Activated naive CD4-positive, alpha-beta T cell treated with anti-CD3 and anti-CD28 coated beads, Interleukin-2, amount 10 ng/mL, durations not matched to agents 7 days and 5 days (primary cell): Measurements from ENCODE around the gene SRBD1.

Source experiments
- CTCF ChIA-PET: fragments of 350-600 bp; sonication (Branson Sonifier 250); formaldehyde crosslinking; loops from one replicate; lab custom pipeline; 2021; ENCODE audit warnings: antibody characterized with exemption; lab: Charles Lee
- DNase-seq: peaks from one replicate; pipeline ENCODE4 v3.0.0-alpha.2; 2020
- H3K27ac Mint-ChIP-seq: one replicate; pipeline ENCODE4 v1.8.0; 2021; ENCODE audit warnings: mild to moderate bottlenecking, moderate library complexity, mixed read lengths
- H3K27me3 Mint-ChIP-seq: one replicate; pipeline ENCODE4 v1.8.0; 2021; ENCODE audit warnings: mild to moderate bottlenecking, mixed read lengths
- H3K36me3 Mint-ChIP-seq: one replicate; pipeline ENCODE4 v1.8.0; 2021; ENCODE audit warnings: mixed read lengths
- H3K4me1 Mint-ChIP-seq: one replicate; pipeline ENCODE4 v1.8.0; 2021; ENCODE audit warnings: mixed read lengths
- H3K4me3 Mint-ChIP-seq: one replicate; pipeline ENCODE4 v1.8.0; 2021; ENCODE audit warnings: mild to moderate bottlenecking, moderate library complexity, mixed read lengths
- H3K9me3 Mint-ChIP-seq: one replicate; pipeline ENCODE4 v1.8.0; 2021; ENCODE audit warnings: mixed read lengths

SRBD1 gene

GRCh38 chr2:45595721-45596435 lies 15.2 kb downstream of the SRBD1 start:
- Mint-ChIP-seq H3K36me3 (peaks cover 53% of the 10 kb centered on the region), H3K4me1 (peaks cover 6% of the 10 kb centered on the region), H3K9me3 (peaks cover 2% of the 10 kb centered on the region), H3K27me3 (no peaks in the 10 kb centered on the region), H3K27ac (no peak overlapping the region), H3K4me3 (no peak overlapping the region)
- no peak for DNase-seq
- CTCF ChIA-PET = interaction anchor here (1.2 kb wide), 1 partner anchor 10 kb away, joined by 3 read pairs; no protein-coding TSS in a partner anchor

DNA sequence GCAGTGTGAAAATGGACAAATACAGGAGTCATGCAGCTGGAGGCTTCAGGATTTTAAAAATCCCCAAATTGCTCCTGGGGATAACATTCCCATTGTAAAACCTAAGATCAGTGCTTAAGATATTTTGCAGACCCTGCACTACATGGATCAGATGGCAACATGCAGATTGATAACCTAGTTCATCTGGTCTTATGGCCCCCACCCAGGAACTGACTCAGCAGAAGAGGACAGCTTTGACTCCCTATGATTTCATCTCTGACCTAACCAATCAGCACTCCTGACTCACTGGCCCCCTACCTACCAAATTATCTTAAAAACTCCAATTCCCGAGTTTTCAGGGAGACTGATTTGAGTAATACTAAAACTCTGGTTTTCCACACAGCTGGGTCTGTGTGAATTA lies 20.0 kb downstream of the SRBD1 start:
- Mint-ChIP-seq H3K27me3 (no peaks in the 10 kb centered on the region), H3K9me3 (peaks cover 2% of the 10 kb centered on the region), H3K27ac (no peak overlapping the region), H3K4me1 (peaks cover 26% of the 10 kb centered on the region), H3K36me3 (peaks cover 31% of the 10 kb centered on the region), H3K4me3 (no peak overlapping the region)
- CTCF ChIA-PET = no interaction called here
- DNase-seq = no peak

DNA sequence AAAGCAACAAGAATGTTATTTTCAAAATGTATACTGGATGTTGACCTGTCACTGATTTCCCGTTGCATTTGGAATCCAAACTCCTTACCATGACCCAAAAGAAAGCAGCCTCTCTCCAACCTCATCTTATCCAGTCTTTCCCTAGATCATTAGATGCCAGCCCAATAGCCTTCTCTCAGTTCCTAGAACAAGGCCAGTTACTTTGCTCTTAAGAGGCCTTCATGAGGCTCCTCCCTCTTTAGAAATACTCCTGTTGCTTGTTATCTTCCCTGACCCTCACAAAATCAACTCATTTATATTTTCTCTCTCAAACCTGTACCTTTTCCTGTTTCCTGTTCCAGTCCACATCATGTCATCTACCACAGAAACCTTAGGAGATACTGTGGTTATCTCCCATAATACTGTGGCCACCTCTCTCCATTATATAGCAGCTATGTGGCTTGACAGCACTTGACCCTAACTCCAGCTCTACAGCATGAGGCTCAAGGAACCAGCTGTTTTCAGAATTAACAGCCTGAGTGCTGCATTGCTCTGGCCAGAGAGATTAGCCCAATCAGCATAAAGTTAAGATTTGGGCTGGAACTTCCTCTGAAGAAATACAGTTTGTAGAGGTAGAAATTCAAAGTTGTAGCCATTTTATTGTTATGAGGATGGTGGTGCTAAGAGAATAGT lies 22.8 kb downstream of the SRBD1 start:
- H3K9me3 Mint-ChIP-seq = peaks cover 2% of the 10 kb centered on the region
- no peak overlapping the region for H3K4me3 Mint-ChIP-seq
- H3K27ac Mint-ChIP-seq = peak overlapping the region; percentile 38
- peaks cover 17% of the 10 kb centered on the region for H3K36me3 Mint-ChIP-seq
- H3K4me1 Mint-ChIP-seq = peaks cover 26% of the 10 kb centered on the region
- no peak for DNase-seq
- CTCF ChIA-PET = interaction anchor here (0.9 to 2.3 kb wide), 3 partner anchors 9 to 607 kb away, joined by 3 to 11 read pairs (median 5); no protein-coding TSS in a partner anchor
- H3K27me3 Mint-ChIP-seq = no peaks in the 10 kb centered on the region

DNA sequence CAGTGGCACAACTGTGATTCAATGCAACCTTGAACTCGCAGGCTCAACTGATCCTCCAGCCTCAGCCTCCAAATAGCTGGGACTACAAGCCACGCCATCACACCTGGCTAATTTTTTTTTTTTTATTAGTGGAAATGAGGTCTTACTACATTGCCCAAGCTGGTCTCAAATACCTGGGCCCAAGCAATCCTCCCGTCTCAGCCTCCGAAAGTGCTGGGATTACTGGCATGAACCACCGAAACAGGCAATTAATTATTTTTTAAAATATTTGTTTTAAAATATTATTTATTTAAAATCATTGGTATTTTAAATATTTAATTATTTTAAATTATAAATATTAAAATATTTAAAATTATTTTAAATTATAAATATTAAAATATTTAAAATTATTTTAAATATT lies 24.5 kb downstream of the SRBD1 start:
- Mint-ChIP-seq H3K27me3 (no peaks in the 10 kb centered on the region), H3K36me3 (peaks cover 12% of the 10 kb centered on the region), H3K9me3 (peaks cover 2% of the 10 kb centered on the region), H3K4me3 (no peak overlapping the region), H3K27ac (no peak overlapping the region), H3K4me1 (peaks cover 26% of the 10 kb centered on the region)
- CTCF ChIA-PET = interaction anchor here (0.7 kb wide), 2 partner anchors 16 to 853 kb away, joined by 3 to 4 read pairs; no protein-coding TSS in a partner anchor
- no peak for DNase-seq

DNA sequence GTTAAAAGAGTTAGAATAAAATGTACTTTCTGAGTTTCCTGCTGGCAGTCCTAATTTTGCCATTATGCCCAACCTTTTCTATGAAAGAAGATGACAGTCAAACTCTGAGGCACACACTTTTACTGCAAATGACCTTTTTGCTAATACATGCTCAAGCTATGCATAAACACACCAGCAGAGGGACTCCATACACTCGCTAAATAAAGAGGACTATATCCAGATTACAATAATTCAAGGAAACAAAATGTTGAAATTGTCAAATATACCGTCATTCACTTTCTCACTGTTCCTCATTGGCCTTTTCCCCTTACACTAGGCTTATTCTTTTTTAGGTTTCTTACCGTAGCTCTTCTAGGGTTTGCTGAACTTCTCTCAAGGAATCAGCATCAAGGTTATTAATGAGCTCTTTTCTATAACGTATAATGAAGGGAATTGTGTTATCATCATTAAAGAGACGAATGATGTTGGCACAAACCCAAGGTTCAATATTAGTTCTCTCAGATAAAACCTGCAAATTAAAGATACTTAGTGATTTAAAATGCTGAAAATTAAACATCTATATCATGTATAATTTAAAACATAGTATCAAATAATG lies 25.7 kb downstream of the SRBD1 start:
- peaks cover 19% of the 10 kb centered on the region for H3K4me1 Mint-ChIP-seq
- H3K9me3 Mint-ChIP-seq = no peaks in the 10 kb centered on the region
- no peak overlapping the region for H3K27ac Mint-ChIP-seq
- H3K4me3 Mint-ChIP-seq = no peak overlapping the region
- peak; percentile 26 for DNase-seq
- CTCF ChIA-PET = interaction anchor here (0.7 to 1.3 kb wide), 6 partner anchors 11 to 251 kb away, joined by 3 to 5 read pairs (median 3); partner anchors contain the start of gene SRBD1
- peaks cover 6% of the 10 kb centered on the region for H3K36me3 Mint-ChIP-seq
- H3K27me3 Mint-ChIP-seq = no peaks in the 10 kb centered on the region

DNA sequence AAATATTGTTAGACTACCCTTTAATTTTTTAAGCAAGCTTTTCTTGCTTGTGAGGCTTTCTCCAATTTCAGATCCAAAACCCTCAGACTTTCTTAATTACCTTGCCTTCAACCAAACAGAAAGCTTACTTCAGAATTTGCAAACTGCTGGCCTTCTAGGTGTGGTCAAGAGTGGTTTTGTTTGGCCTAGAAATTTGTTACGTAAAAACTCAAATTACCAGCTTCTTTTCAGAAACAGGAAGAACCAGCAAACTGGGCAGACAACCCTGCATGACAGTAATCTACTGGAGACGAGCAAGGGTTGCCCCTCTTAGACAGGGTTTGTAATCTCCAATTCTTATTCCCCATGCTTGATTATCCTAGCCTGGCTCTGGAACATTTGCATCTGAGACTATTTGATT lies 27.1 kb downstream of the SRBD1 start:
- Mint-ChIP-seq H3K9me3 (no peaks in the 10 kb centered on the region), H3K36me3 (peaks cover 3% of the 10 kb centered on the region), H3K4me3 (no peak overlapping the region), H3K27me3 (no peaks in the 10 kb centered on the region), H3K4me1 (peaks cover 15% of the 10 kb centered on the region), H3K27ac (no peak overlapping the region)
- no peak for DNase-seq
- CTCF ChIA-PET = interaction anchor here (0.9 to 1.2 kb wide), 3 partner anchors 43 to 90 kb away, joined by 3 read pairs; no protein-coding TSS in a partner anchor

- peaks cover 9% of the 10 kb centered on the region for H3K36me3 Mint-ChIP-seq
- CTCF ChIA-PET = interaction anchor here (1.0 kb wide), 1 partner anchor 87 kb away, joined by 3 read pairs; no protein-coding TSS in a partner anchor
- H3K27ac Mint-ChIP-seq = no peak overlapping the region
- H3K4me3 Mint-ChIP-seq = no peak overlapping the region
- no peak for DNase-seq
- H3K4me1 Mint-ChIP-seq = peaks cover 5% of the 10 kb centered on the region
- H3K27me3 Mint-ChIP-seq = no peaks in the 10 kb centered on the region
- H3K9me3 Mint-ChIP-seq = no peaks in the 10 kb centered on the region
Measured at GRCh38 chr2:45582522-45582921, 28.5 kb downstream of the SRBD1 start.

DNA sequence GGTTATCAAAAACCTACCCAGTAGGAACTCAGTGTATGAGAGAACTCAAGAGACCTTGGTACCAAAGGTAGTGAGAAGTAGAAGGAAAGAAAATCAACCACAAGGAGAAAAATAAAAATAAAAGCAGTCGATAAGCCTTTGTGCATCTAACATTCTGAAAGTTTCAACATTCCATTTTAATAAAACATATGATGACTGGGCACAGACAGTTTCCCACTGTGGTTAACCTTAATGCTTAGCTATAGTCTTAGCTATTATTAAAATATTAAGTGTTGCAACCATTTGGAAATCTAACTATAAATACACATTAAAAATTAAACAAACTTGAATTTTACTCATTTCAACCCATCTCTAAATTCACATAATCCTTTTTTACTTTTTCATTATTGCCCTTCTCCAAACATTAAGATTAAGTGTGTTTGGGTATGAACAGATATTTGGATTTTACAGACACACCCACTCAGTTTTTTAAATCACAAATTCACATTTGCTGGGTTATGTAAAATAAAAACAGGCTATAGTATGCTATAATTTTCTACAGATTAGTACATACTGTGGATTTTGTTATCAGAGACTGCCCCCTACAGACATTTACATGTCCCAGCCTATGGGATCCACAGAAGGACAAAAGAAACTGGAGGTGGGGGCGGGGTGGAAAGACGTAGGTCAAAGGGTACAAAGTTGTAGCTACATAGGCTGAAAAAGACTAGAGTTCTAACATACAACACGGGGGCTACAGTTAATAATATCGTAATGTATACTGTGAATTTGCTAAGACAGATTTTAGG lies 32.8 kb downstream of the SRBD1 start:
- Mint-ChIP-seq H3K9me3 (no peaks in the 10 kb centered on the region), H3K4me1 (peaks cover 5% of the 10 kb centered on the region), H3K27ac (no peak overlapping the region), H3K27me3 (no peaks in the 10 kb centered on the region), H3K36me3 (peaks cover 19% of the 10 kb centered on the region), H3K4me3 (no peak overlapping the region)
- DNase-seq = peak; percentile 48
- CTCF ChIA-PET = interaction anchor here (1.3 to 4.3 kb wide), 5 partner anchors 11 to 597 kb away, joined by 3 to 40 read pairs (median 8); no protein-coding TSS in a partner anchor

GRCh38 chr2:45577441-45577840 lies 33.6 kb downstream of the SRBD1 start:
- Mint-ChIP-seq H3K27me3 (no peaks in the 10 kb centered on the region), H3K36me3 (peaks cover 23% of the 10 kb centered on the region), H3K4me1 (peaks cover 5% of the 10 kb centered on the region), H3K27ac (no peak overlapping the region), H3K4me3 (no peak overlapping the region), H3K9me3 (no peaks in the 10 kb centered on the region)
- DNase-seq = no peak
- CTCF ChIA-PET = interaction anchor here (0.9 to 4.3 kb wide), 4 partner anchors 12 to 596 kb away, joined by 3 to 40 read pairs (median 7); no protein-coding TSS in a partner anchor

DNA sequence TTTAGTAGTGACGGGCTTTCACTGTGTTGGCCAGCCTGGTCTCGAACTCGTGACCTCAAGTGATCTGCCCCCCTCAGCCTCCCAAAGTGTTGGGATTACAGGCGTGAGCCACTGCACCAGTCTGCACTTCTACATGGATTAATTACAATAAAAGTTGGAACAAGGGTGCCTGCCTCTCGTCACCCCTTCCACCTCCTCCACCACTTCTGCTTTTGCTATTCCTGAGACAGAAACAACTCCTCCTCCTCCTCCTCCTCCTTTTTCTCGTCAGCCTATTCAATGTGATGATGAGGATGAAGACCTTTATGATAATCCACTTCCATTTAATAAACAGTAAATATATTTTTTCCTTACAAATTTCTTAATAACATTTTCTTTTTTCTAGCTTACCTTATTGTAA lies 35.2 kb downstream of the SRBD1 start:
- Mint-ChIP-seq H3K4me3 (no peak overlapping the region), H3K36me3 (peaks cover 33% of the 10 kb centered on the region), H3K4me1 (peaks cover 8% of the 10 kb centered on the region), H3K27me3 (no peaks in the 10 kb centered on the region), H3K9me3 (peaks cover 2% of the 10 kb centered on the region), H3K27ac (no peak overlapping the region)
- no peak for DNase-seq
- CTCF ChIA-PET = interaction anchor here (4.3 kb wide), 1 partner anchor 595 kb away, joined by 40 read pairs; no protein-coding TSS in a partner anchor

- DNase-seq = no peak
- CTCF ChIA-PET = interaction anchor here (0.6 kb wide), 1 partner anchor 54 kb away, joined by 3 read pairs; no protein-coding TSS in a partner anchor
- Mint-ChIP-seq H3K27me3 (no peaks in the 10 kb centered on the region), H3K9me3 (peaks cover 3% of the 10 kb centered on the region), H3K4me3 (no peak overlapping the region), H3K27ac (no peak overlapping the region), H3K4me1 (peaks cover 18% of the 10 kb centered on the region), H3K36me3 (peaks cover 47% of the 10 kb centered on the region)
Measured at GRCh38 chr2:45572979-45573378, 38.1 kb downstream of the SRBD1 start.

- CTCF ChIA-PET = no interaction called here
- DNase-seq = no peak
- peaks cover 3% of the 10 kb centered on the region for H3K9me3 Mint-ChIP-seq
- H3K4me1 Mint-ChIP-seq = peaks cover 25% of the 10 kb centered on the region
- no peak overlapping the region for H3K4me3 Mint-ChIP-seq
- no peak overlapping the region for H3K27ac Mint-ChIP-seq
- peaks cover 43% of the 10 kb centered on the region for H3K36me3 Mint-ChIP-seq
- H3K27me3 Mint-ChIP-seq = no peaks in the 10 kb centered on the region
Measured at GRCh38 chr2:45571940-45572339, 39.1 kb downstream of the SRBD1 start.

GRCh38 chr2:45570671-45571334 lies 40.3 kb downstream of the SRBD1 start:
- no peak overlapping the region for H3K4me3 Mint-ChIP-seq
- CTCF ChIA-PET = no interaction called here
- H3K36me3 Mint-ChIP-seq = peaks cover 43% of the 10 kb centered on the region
- no peaks in the 10 kb centered on the region for H3K27me3 Mint-ChIP-seq
- DNase-seq = no peak
- peaks cover 29% of the 10 kb centered on the region for H3K4me1 Mint-ChIP-seq
- H3K9me3 Mint-ChIP-seq = peaks cover 3% of the 10 kb centered on the region
- peak overlapping the region; percentile 52 for H3K27ac Mint-ChIP-seq
